HUES64 (cell line): ENCODE results near the gene CAMK1G.

ENCODE experiments used
- H3K27ac ChIP-seq: 2 replicates; pipeline ENCODE4 v1.7.0; 2013; ENCODE audit warnings: low read depth, low read length, inconsistent platforms
- H3K27me3 ChIP-seq: 2 replicates; pipeline ENCODE4 v1.6.1; 2013; ENCODE audit warnings: mild to moderate bottlenecking, low read length; ENCODE audit not compliant: insufficient read depth
- H3K36me3 ChIP-seq: 2 replicates; pipeline ENCODE4 v1.6.1; 2013; ENCODE audit warnings: mild to moderate bottlenecking, low read length; ENCODE audit not compliant: insufficient read depth
- H3K4me1 ChIP-seq: 2 replicates; pipeline ENCODE4 v1.6.1; 2013; ENCODE audit warnings: mild to moderate bottlenecking, low read length, moderate library complexity; ENCODE audit not compliant: insufficient read depth
- H3K4me3 ChIP-seq: 2 replicates; pipeline ENCODE4 v1.5.1; 2013; ENCODE audit warnings: mild to moderate bottlenecking, low read length, moderate library complexity
- H3K9ac ChIP-seq: 2 replicates; pipeline ENCODE4 v1.6.1; 2013; ENCODE audit warnings: mild to moderate bottlenecking, low read depth, low read length
- H3K9me3 ChIP-seq: 2 replicates; pipeline ENCODE4 v1.6.1; 2013; ENCODE audit warnings: low read depth, low read length; ENCODE audit not compliant: insufficient read depth
- WGBS: fragments of 150-250, 120-280 bp; methylation state at CpG from one replicate; pipeline ENCODE4 v1.1.7; 2013; ENCODE audit warnings: missing lambda C conversion rate; 5-methylcytosine and 5-hydroxymethylcytosine counted together

The CAMK1G gene

GRCh38 chr1:209565759-209566678, 17.5 kb upstream of the CAMK1G start:
- H3K9me3 ChIP-seq = no peaks in the 10 kb centered on the region
- H3K4me3 ChIP-seq = no peak overlapping the region
- H3K27me3 ChIP-seq = peaks cover 5% of the 10 kb centered on the region; the same call in 1 of the 2 replicates
- H3K27ac ChIP-seq = no peak overlapping the region
- WGBS = 40% methylated on average over 15 of the region's 15 CpGs
- no peak overlapping the region for H3K9ac ChIP-seq
- no peaks in the 10 kb centered on the region for H3K36me3 ChIP-seq
- H3K4me1 ChIP-seq = no peaks in the 10 kb centered on the region

DNA sequence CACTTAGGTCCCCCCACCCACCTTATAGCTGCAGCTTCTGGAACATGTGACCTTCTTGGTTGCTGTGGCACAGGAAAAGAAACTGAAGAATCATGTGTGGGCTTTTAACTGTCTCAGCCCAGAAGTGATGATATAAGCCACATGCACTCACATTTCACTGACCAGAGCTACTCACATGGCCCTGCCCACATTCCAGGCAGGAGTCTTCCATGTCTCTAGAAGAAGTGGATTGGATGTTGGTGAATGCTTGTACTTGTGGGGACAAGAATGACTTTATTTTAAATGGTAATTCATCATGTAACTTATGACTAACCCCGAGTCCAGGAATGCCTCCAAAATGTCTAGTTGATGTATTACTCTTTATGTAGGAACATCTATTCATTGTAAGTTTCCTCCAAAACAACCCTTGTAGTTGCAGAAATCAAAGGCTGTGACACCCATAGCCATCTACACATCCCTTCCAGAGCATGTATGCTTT, 15.8 kb upstream of the CAMK1G start:
- Histone ChIP-seq H3K27me3 (peaks cover 5% of the 10 kb centered on the region; the same call in 1 of the 2 replicates), H3K9me3 (no peaks in the 10 kb centered on the region), H3K4me3 (no peak overlapping the region), H3K9ac (no peak overlapping the region), H3K36me3 (no peaks in the 10 kb centered on the region), H3K27ac (no peak overlapping the region), H3K4me1 (no peaks in the 10 kb centered on the region)
- whole genome bisulfite sequencing = no CpG with 5 or more reads among the region's 1 CpG

DNA sequence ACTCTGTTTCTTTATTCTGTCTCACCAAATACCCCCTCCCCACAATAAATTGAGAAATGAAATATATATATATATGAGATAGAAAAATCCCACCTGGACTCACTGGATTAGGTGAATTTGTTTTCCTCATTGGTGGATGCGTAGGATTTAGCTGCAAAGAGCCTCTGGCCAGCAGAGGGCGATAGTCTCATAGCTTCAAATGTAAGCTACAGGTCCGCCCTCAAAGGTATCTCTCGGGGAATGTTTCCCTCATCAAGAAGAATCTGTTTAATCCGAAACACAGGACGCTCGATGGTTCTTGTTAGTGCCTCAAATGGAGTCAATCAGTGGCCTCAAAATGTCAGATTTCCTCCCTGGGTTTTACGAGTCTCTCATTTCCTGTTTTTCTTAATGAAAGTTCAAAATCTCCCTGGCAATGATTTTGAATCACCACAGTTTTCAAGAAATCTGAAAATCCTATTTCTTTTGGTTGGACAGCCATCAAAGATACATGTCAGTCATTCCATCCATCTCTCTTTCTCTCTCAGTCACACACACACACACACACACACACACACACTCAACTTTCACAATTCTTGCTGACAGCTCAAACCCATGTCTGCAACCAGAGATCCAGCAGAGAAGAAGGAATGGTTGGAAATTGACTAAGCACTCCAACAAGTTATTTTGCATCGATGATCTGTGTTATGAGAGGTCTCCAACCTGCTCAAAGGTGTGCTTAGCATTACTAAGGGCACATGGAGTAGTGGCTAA, 13.9 kb upstream of the CAMK1G start:
- no peaks in the 10 kb centered on the region for H3K9me3 ChIP-seq
- H3K4me3 ChIP-seq = no peak overlapping the region
- 27% methylated on average over 9 of the region's 9 CpGs for WGBS
- no peaks in the 10 kb centered on the region for H3K36me3 ChIP-seq
- H3K4me1 ChIP-seq = no peaks in the 10 kb centered on the region
- no peak overlapping the region for H3K9ac ChIP-seq
- peaks cover 5% of the 10 kb centered on the region; the same call in 1 of the 2 replicates for H3K27me3 ChIP-seq
- no peak overlapping the region for H3K27ac ChIP-seq

DNA sequence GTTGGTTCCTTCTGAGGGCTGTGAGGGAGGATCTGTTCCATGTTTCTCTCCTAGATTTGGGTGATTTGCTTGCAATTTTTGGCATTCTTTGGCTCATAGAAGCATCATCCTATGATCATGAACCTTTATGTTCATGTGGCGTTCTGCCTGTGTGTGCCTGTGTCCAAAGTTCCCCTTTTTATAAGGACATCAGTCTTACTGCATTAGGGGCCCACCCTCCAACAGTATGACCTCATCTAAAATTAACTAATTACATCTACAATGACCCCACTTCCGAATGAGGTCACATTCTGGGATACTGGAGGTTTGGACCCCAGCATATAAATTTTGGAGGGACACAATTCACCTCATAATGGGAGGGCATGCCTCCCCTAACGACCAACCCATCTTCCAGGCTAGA, 12.8 kb upstream of the CAMK1G start:
- H3K9ac ChIP-seq = no peak overlapping the region
- H3K4me3 ChIP-seq = no peak overlapping the region
- no peak overlapping the region for H3K27ac ChIP-seq
- 91% methylated on average over 2 of the region's 3 CpGs for WGBS
- no peaks in the 10 kb centered on the region for H3K4me1 ChIP-seq
- no peaks in the 10 kb centered on the region for H3K27me3 ChIP-seq
- no peaks in the 10 kb centered on the region for H3K9me3 ChIP-seq
- H3K36me3 ChIP-seq = no peaks in the 10 kb centered on the region

DNA sequence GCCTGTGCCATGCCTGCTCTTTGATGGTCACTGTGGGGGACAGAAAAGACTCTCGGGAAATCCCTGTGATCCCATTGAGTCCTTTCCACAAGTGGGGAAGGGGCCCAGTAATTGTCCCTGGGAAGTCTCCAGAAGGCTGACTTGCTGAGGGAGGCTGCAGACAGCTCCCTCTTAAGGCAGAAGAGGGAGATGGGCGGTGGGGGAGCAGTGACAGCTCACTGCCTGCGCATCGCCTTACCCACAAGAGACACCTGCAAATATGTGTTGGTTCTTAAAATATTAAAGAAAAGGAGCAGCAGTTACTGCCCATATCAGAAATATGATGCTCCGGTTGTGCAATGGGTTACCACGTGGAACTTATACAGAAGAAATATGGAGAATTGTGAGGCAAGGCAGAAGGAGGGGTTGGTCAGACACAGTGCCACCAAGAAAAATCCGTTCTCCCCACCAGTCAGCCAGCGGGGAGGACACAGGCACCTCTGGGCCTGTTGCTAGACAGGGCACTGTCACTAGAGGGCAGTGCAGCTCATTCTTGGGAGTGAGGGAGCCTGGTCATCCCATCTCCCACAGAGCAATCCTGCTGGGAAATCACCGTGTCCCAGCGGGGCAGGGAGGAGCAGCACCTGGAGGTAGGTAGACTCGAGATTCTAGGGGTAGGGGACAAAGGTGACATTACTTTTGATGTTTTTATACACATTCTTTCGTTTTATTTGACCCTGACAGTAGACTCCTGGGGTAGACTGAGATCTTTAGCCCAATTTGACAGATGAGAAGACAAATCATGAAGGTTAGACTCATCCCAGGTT, 6.9 kb upstream of the CAMK1G start:
- 25% methylated on average over 12 of the region's 12 CpGs for WGBS
- Histone ChIP-seq H3K36me3 (no peaks in the 10 kb centered on the region), H3K27ac (no peak overlapping the region), H3K4me3 (no peak overlapping the region), H3K9ac (no peak overlapping the region), H3K4me1 (0 out of 2 replicates have a peak, but pooled peaks cover 2% of the 10 kb centered on the region), H3K27me3 (no peaks in the 10 kb centered on the region), H3K9me3 (no peaks in the 10 kb centered on the region)

DNA sequence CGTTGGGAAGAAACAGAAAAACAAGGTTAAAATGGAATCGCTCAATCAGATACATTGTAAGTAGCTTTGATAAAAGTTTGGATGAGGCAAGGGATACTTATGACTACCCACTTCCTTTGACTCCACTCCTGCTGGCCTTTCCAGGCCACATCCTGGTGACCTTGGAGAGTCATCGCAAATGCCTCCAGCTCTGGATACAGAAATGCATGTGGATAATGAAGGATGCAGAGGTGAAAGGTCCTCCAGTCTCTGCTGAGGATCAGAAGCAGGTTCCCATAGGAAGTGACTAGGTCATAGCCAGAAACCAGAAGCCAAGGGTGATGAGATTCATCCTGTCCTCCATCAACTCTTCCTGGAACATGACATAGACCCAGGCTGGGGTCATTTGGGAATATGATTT, 6.2 kb upstream of the CAMK1G start:
- Histone ChIP-seq H3K36me3 (no peaks in the 10 kb centered on the region), H3K4me3 (no peak overlapping the region), H3K9ac (no peak overlapping the region), H3K27me3 (no peaks in the 10 kb centered on the region), H3K27ac (no peak overlapping the region), H3K9me3 (no peaks in the 10 kb centered on the region), H3K4me1 (0 out of 2 replicates have a peak, but pooled peaks cover 2% of the 10 kb centered on the region)
- 98% methylated on average over 3 of the region's 3 CpGs for WGBS

- no peak overlapping the region for H3K4me3 ChIP-seq
- H3K4me1 ChIP-seq = peaks cover 13% of the 10 kb centered on the region; the same call in 1 of the 2 replicates
- H3K36me3 ChIP-seq = no peaks in the 10 kb centered on the region
- no peaks in the 10 kb centered on the region for H3K9me3 ChIP-seq
- H3K27ac ChIP-seq = no peak overlapping the region
- no peak overlapping the region for H3K9ac ChIP-seq
- WGBS = 89% methylated on average over 2 of the region's 2 CpGs
- peaks cover 17% of the 10 kb centered on the region for H3K27me3 ChIP-seq
Observed at GRCh38 chr1:209580577-209580976, 2.9 kb upstream of the CAMK1G start.

- no peak overlapping the region for H3K9ac ChIP-seq
- H3K4me1 ChIP-seq = peaks cover 11% of the 10 kb centered on the region
- peaks cover 32% of the 10 kb centered on the region for H3K27me3 ChIP-seq
- peak overlapping the region; percentile 50 for H3K4me3 ChIP-seq
- WGBS = 68% methylated on average over 13 of the region's 13 CpGs
- no peaks in the 10 kb centered on the region for H3K9me3 ChIP-seq
- no peaks in the 10 kb centered on the region for H3K36me3 ChIP-seq
- no peak overlapping the region for H3K27ac ChIP-seq
Observed at GRCh38 chr1:209584231-209584672, 738 bp downstream of the CAMK1G start.

DNA sequence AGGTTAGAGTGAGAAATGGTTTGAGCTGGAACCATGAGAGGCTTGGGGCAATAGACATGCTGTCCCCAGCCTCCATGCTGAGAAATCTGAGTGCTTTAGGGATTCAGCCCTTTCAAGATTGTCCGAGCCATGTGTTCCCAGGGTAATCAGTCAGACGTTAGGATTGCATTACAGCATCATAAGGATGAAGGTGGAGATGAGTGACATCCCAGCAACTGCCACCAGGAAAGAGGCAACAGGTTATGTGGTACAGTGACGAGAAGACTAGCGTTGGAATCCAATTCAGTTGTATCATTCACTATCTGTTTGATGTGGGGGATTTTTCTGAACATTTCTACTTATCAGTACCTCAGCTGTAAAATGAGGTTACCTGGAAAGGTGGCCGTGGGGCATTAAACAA, 1.7 kb downstream of the CAMK1G start:
- peak overlapping the region; percentile 24 for H3K4me3 ChIP-seq
- H3K9me3 ChIP-seq = no peaks in the 10 kb centered on the region
- H3K4me1 ChIP-seq = peaks cover 11% of the 10 kb centered on the region
- H3K27ac ChIP-seq = no peak overlapping the region
- H3K9ac ChIP-seq = no peak overlapping the region
- peaks cover 32% of the 10 kb centered on the region for H3K27me3 ChIP-seq
- H3K36me3 ChIP-seq = no peaks in the 10 kb centered on the region
- 69% methylated on average over 5 of the region's 5 CpGs for WGBS

GRCh38 chr1:209585672-209586071, 2.2 kb downstream of the CAMK1G start:
- H3K27ac ChIP-seq = no peak overlapping the region
- no peaks in the 10 kb centered on the region for H3K9me3 ChIP-seq
- WGBS = 9% methylated on average over 23 of the region's 23 CpGs
- peaks cover 32% of the 10 kb centered on the region for H3K27me3 ChIP-seq
- H3K4me1 ChIP-seq = peaks cover 11% of the 10 kb centered on the region
- no peak overlapping the region for H3K9ac ChIP-seq
- peak overlapping the region; percentile 24 for H3K4me3 ChIP-seq
- no peaks in the 10 kb centered on the region for H3K36me3 ChIP-seq
